A549 (cell line): ENCODE results near the gene PAM16. TPM values are rescaled to one million over a fixed set of nuclear protein-coding genes. Genes with fewer than 3 reads are reported as not detected.

Experiments used
- ATAC-seq, 2 experiments: fragments of 200-7000 bp in 1 of 2; fragments of >200 bp in 1 of 2; cut with Nextera tagmentation in 1 of 2; cut with Tn5 transposase in 1 of 2; 3 replicates each; pipeline versions ENCODE4 v1.8.0 to v1.9.1; 2018 to 2020; ENCODE audit warnings: mild to moderate bottlenecking in 1 of 2, moderate library complexity in 1 of 2
- CTCF ChIA-PET: fragments of 300-600 bp; sonication (Branson Sonifier 250); formaldehyde crosslinking; extraction: SDS; loops from one replicate; lab custom pipeline; 2021; ENCODE audit warnings: antibody characterized with exemption, inconsistent platforms; lab: Yijun Ruan, JAX
- POLR2A ChIA-PET: fragments of 350-600 bp; formaldehyde crosslinking; extraction: SDS; loops from one replicate; lab custom pipeline; 2021; ENCODE audit warnings: antibody characterized with exemption, inconsistent platforms; lab: Yijun Ruan, JAX
- DNase-seq, 2 experiments: peaks; one replicate each; pipeline versions ENCODE4 v3.0.0 to v3.0.0-alpha.2; 2011 to 2016; ENCODE audit warnings: low read depth in 1 of 2, low spot score in 1 of 2
- FAIRE-seq: peaks from 2 replicates; lab custom pipeline; 2011; peaks lifted over from hg19 to GRCh38; lab: Jason Lieb, UNC
- H3K27ac ChIP-seq, 2 experiments: fragments of >200 bp; sonication (Bioruptor Twin); formaldehyde crosslinking; 3 replicates each; pipeline ENCODE4 v1.5.1; 2016 to 2017
- H3K4me1 ChIP-seq: fragments of >200 bp; sonication (Bioruptor Twin); formaldehyde crosslinking; 3 replicates; pipeline ENCODE4 v1.6.1; 2016
- H3K4me2 ChIP-seq: fragments of >200 bp; sonication (Bioruptor Twin); formaldehyde crosslinking; 3 replicates; pipeline ENCODE4 v1.6.1; 2016
- H3K4me3 ChIP-seq: fragments of >200 bp; sonication (Bioruptor Twin); formaldehyde crosslinking; 3 replicates; pipeline ENCODE4 v1.5.1; 2016
- H3K9me3 ChIP-seq: fragments of >200 bp; sonication (Bioruptor Twin); formaldehyde crosslinking; 3 replicates; pipeline ENCODE4 v1.6.1; 2016
- CBX8 ChIP-seq: fragments of 200-600 bp; sonication (generic); IDR thresholded peaks from 2 replicates; pipeline ENCODE4 v1.6.1; 2016
- CEBPB ChIP-seq, 2 experiments: fragments of >200 bp in 1 of 2; sonication (Bioruptor Twin) in 1 of 2; formaldehyde crosslinking in 1 of 2; IDR thresholded peaks; 2 replicates each; pipeline ENCODE4 v1.6.1; 2012 to 2016
- EHMT2 ChIP-seq: fragments of 200-600 bp; sonication (generic); IDR thresholded peaks from 2 replicates; pipeline ENCODE4 v1.6.1; 2016; ENCODE audit warnings: antibody characterized with exemption, low read depth, mild to moderate bottlenecking, moderate library complexity
- ESRRA ChIP-seq: fragments of 150-350 bp; IDR thresholded peaks from 2 replicates; pipeline ENCODE4 v1.6.1; 2014; ENCODE audit warnings: mild to moderate bottlenecking, low read length, borderline replicate concordance
- FOSL2 ChIP-seq, 2 experiments: fragments of 450-650 bp in 1 of 2; fragments of >200 bp in 1 of 2; sonication (Bioruptor Twin) in 1 of 2; formaldehyde crosslinking; IDR thresholded peaks; 2 replicates each; pipeline versions ENCODE4 v1.5.0 to v1.6.1; 2016 to 2020; ENCODE audit warnings: mild to moderate bottlenecking in 1 of 2, moderate library complexity in 1 of 2
- GATA3 ChIP-seq: IDR thresholded peaks from 2 replicates; pipeline ENCODE4 v1.6.1; 2012; ENCODE audit warnings: borderline replicate concordance
- HDAC2 ChIP-seq: fragments of 200-600 bp; sonication (generic); IDR thresholded peaks from 2 replicates; pipeline ENCODE4 v1.6.1; 2016
- HES2 ChIP-seq: fragments of >200 bp; sonication (Bioruptor Twin); formaldehyde crosslinking; IDR thresholded peaks from 2 replicates; pipeline ENCODE4 v1.6.1; 2016
- HOXB13 ChIP-seq: fragments of 250-450 bp; sonication (Bioruptor Pico); IDR thresholded peaks from 2 replicates; pipeline ENCODE4 v1.5.0; 2020; ENCODE audit warnings: low read depth, mild to moderate bottlenecking, moderate library complexity
- NFE2L2 ChIP-seq: fragments of 150-350 bp; conservative IDR thresholded peaks from 2 replicates; pipeline ENCODE4 v1.6.1; 2014; ENCODE audit warnings: low read length
- NR3C1 ChIP-seq: fragments of >200 bp; sonication (Bioruptor Twin); formaldehyde crosslinking; IDR thresholded peaks from 3 replicates; pipeline ENCODE4 v1.6.1; 2017
- PHF8 ChIP-seq: fragments of 200-600 bp; sonication (generic); IDR thresholded peaks from 2 replicates; pipeline ENCODE4 v1.6.1; 2016; ENCODE audit warnings: low read depth, mild to moderate bottlenecking, antibody characterized with exemption, moderate library complexity, borderline replicate concordance
- POLR2AphosphoS2 ChIP-seq: conservative IDR thresholded peaks from 2 replicates; pipeline ENCODE4 v1.6.1; 2012; ENCODE audit warnings: low read length, improper control_type of control experiment, inconsistent platforms
- SMC3 ChIP-seq: fragments of >200 bp; sonication (Bioruptor Twin); formaldehyde crosslinking; IDR thresholded peaks from 3 replicates; pipeline ENCODE4 v1.6.1; 2018; ENCODE audit warnings: inconsistent platforms
- TFCP2L1 ChIP-seq: fragments of 250-450 bp; sonication (Bioruptor Pico); IDR thresholded peaks from 2 replicates; pipeline ENCODE4 v1.5.0; 2021; ENCODE audit warnings: mild to moderate bottlenecking
- ZC3H11A ChIP-seq: fragments of 450-650 bp; IDR thresholded peaks from 2 replicates; pipeline ENCODE4 v1.6.1; 2014; ENCODE audit warnings: antibody characterized with exemption, mild to moderate bottlenecking
- ZFP36 ChIP-seq: fragments of 450-650 bp; IDR thresholded peaks from 2 replicates; pipeline ENCODE4 v1.6.1; 2014; ENCODE audit warnings: borderline replicate concordance; ENCODE audit not compliant: partially characterized antibody
- ZNF302 ChIP-seq: fragments of 250-450 bp; sonication (Bioruptor Pico); IDR thresholded peaks from 2 replicates; pipeline ENCODE4 v1.9.0; 2021; ENCODE audit warnings: inconsistent platforms, mild to moderate bottlenecking, moderate library complexity
- WGBS: methylation state at CpG from one replicate; pipeline ENCODE4 v1.1.6; 2017; ENCODE audit errors: missing lambda C conversion rate; 5-methylcytosine and 5-hydroxymethylcytosine counted together
- polyA plus RNA-seq, 4 experiments: library from polyadenylated mRNA; depleted of rRNA in 3 of 4; stranded (reverse); fragments of >200 nt; fragmentation: RNase III in 1 of 4; extraction: RNeasy Plus Mini Kit Qiagen cat#74134 plus additional on column Dnase treatment in 1 of 4; gene quantifications; 2 replicates in 3 of 4; 3 replicates in 1 of 4; pipeline ENCODE4 v1.2.3, GENCODE V29; 2011 to 2017
- TF ChIP-seq, protein P1 (sequence below): fragments of 250-450 bp; sonication (Bioruptor Pico); IDR thresholded peaks from 2 replicates; pipeline ENCODE4 v1.5.0; 2021; ENCODE audit warnings: mild to moderate bottlenecking, moderate library complexity, borderline replicate concordance
- TF ChIP-seq, protein P2 (sequence below): IDR thresholded peaks from 2 replicates; pipeline ENCODE4 v1.6.1; 2012

Gene PAM16
- polyA plus RNA-seq, 2 of the 4 experiments (the other 2 are of a cell fraction) = 55.1 to 59.1 TPM

- no peaks in the 10 kb centered on the region for H3K9me3 ChIP-seq
- TF ChIP-seq PHF8 = no peak
- TF ChIP-seq HDAC2 = no peak
- TF ChIP-seq CBX8 = no peak
- TF ChIP-seq EHMT2 = no peak
- no peak for TF ChIP-seq POLR2AphosphoS2
- no peak for TF ChIP-seq TFCP2L1 (CRISPR knock-in tag)
- no peak for TF ChIP-seq HES2
- no peak for TF ChIP-seq SMC3
- TF ChIP-seq FOSL2 (IDR thresholded peaks at IDR 0.05) = no peak
- TF ChIP-seq FOSL2 (CRISPR knock-in tag; IDR thresholded peaks at IDR 0.05) = no peak
- no peak for TF ChIP-seq ESRRA
- TF ChIP-seq ZC3H11A = no peak
- TF ChIP-seq CEBPB (IDR thresholded peaks at IDR 0.05) = no peak
- no peak for TF ChIP-seq HOXB13 (CRISPR knock-in tag)
- no peak for TF ChIP-seq NR3C1
- TF ChIP-seq, protein P1, sequence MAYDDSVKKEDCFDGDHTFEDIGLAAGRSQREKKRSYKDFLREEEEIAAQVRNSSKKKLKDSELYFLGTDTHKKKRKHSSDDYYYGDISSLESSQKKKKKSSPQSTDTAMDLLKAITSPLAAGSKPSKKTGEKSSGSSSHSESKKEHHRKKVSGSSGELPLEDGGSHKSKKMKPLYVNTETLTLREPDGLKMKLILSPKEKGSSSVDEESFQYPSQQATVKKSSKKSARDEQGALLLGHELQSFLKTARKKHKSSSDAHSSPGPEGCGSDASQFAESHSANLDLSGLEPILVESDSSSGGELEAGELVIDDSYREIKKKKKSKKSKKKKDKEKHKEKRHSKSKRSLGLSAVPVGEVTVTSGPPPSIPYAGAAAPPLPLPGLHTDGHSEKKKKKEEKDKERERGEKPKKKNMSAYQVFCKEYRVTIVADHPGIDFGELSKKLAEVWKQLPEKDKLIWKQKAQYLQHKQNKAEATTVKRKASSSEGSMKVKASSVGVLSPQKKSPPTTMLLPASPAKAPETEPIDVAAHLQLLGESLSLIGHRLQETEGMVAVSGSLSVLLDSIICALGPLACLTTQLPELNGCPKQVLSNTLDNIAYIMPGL = no peak
- no peak overlapping the region for H3K4me3 ChIP-seq
- ChIA-PET POLR2A (no interaction called here), CTCF (interaction anchor here (0.5 to 22.8 kb wide), 12 partner anchors 11 to 357 kb away, joined by 3 to 423 read pairs (median 5); partner anchors contain the start of gene GLIS2)
- DNase-seq (no peak), ATAC-seq (no peak), FAIRE-seq (no peak)
- H3K4me1 ChIP-seq = peaks cover 25% of the 10 kb centered on the region
- no peak overlapping the region for H3K4me2 ChIP-seq
- 100% methylated on average over 2 of the region's 6 CpGs for WGBS
- no peak overlapping the region for H3K27ac ChIP-seq
Measured at GRCh38 chr16:4340443-4340842, 10.7 kb downstream of the PAM16 start.

DNA sequence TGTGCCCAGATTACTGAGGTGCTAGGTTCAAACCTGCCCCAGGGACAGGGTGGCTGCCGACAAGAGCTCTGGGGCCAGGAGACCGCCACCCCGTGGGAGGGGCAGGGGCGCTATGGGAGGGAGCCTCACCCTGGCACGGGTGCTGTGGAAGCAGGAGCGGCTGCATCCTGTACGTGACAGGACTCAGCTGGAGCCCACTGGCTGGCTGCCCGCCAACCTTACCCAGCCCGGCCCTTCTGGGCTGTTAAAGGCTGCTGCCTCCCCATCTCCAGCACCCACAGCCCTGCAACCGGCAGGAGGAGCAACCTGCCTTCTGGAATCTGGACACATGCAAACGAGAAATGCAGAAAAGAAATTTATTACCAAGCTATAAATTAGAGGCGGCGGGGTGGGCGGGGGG is 11.2 kb downstream of the PAM16 start:
- FAIRE-seq (no peak), DNase-seq (no peak), ATAC-seq (peak in 1 of 2 experiments; percentile 11; a peak in 3 of 6 replicates)
- Histone ChIP-seq H3K9me3 (no peaks in the 10 kb centered on the region), H3K4me3 (no peak overlapping the region), H3K27ac (no peak overlapping the region), H3K4me2 (no peak overlapping the region), H3K4me1 (peaks cover 19% of the 10 kb centered on the region; the same call in 2 of the 3 replicates)
- 72% methylated on average over 10 of the region's 14 CpGs for WGBS
- ChIA-PET POLR2A (no interaction called here), CTCF (interaction anchor here (1.3 to 22.8 kb wide), 9 partner anchors 10 to 139 kb away, joined by 3 to 423 read pairs (median 10); partner anchors contain the start of genes GLIS2 and PAM16)
- TF ChIP-seq ZC3H11A (no peak), GATA3 (0 out of 2 replicates have a peak, but pooled peaks have one; percentile 4), ZFP36 (no peak), CEBPB (IDR thresholded peaks at IDR 0.05) (no peak), ZNF302 (no peak), NFE2L2 (no peak)

- H3K27ac ChIP-seq = no peak overlapping the region
- TF ChIP-seq, protein P2, sequence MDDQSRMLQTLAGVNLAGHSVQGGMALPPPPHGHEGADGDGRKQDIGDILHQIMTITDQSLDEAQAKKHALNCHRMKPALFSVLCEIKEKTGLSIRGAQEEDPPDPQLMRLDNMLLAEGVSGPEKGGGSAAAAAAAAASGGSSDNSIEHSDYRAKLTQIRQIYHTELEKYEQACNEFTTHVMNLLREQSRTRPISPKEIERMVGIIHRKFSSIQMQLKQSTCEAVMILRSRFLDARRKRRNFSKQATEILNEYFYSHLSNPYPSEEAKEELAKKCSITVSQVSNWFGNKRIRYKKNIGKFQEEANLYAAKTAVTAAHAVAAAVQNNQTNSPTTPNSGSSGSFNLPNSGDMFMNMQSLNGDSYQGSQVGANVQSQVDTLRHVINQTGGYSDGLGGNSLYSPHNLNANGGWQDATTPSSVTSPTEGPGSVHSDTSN = no peak
- TF ChIP-seq GATA3 = 0 out of 2 replicates have a peak, but pooled peaks have one; percentile 3
- no peak overlapping the region for H3K4me2 ChIP-seq
- FAIRE-seq (no peak), DNase-seq (no peak), ATAC-seq (no peak)
- WGBS = 66% methylated on average over 10 of the region's 10 CpGs
- H3K9me3 ChIP-seq = no peaks in the 10 kb centered on the region
- CTCF ChIA-PET = interaction anchor here (1.5 to 22.8 kb wide), 6 partner anchors 8 to 65 kb away, joined by 9 to 423 read pairs (median 34); partner anchors contain the start of genes GLIS2 and PAM16
- POLR2A ChIA-PET = no interaction called here
- H3K4me3 ChIP-seq = no peak overlapping the region
- H3K4me1 ChIP-seq = peaks cover 17% of the 10 kb centered on the region; the same call in 2 of the 3 replicates
Measured at GRCh38 chr16:4339455-4339854, 11.7 kb downstream of the PAM16 start.
